Mammary epithelial cell (primary cell): ENCODE results near the gene FRG2C.
"Not testable (repeated sequence)": the region's sequence is repeated elsewhere in the genome, so short reads cannot be mapped to it uniquely, and the experiment has no call there.

Experiments used
- CTCF ChIP-seq, 2 donors: IDR thresholded peaks in 1 of 2; conservative IDR thresholded peaks in 1 of 2; 2 replicates each; pipeline ENCODE4 v1.5.1; 2011 to 2012; ENCODE audit warnings: inconsistent platforms in 2 of 2, low read length in 2 of 2, mild to moderate bottlenecking in 2 of 2, control low read depth in 1 of 2, low read depth in 1 of 2; ENCODE audit not compliant: insufficient read depth in 1 of 2; ENCODE audit errors: extremely low read depth in 1 of 2
- EZH2 ChIP-seq: IDR thresholded peaks from 2 replicates; pipeline ENCODE4 v1.6.1; 2012; ENCODE audit warnings: low read length, inconsistent platforms, borderline replicate concordance

GRCh38 chr3:75638947-75639346 lies 25.2 kb upstream of the FRG2C start:
- not testable (repeated sequence) for TF ChIP-seq CTCF (conservative IDR thresholded peaks at IDR 0.05 in 1 of 2, IDR thresholded peaks at IDR 0.05 in 1 of 2; ENCODE audit: extremely low read depth in 1 of 2, insufficient read depth in 1 of 2, low read depth in 1 of 2, low read length in 2 of 2); EZH2
